B cell (primary cell): ENCODE results near the gene DTNBP1. TPM values are rescaled to one million over a fixed set of nuclear protein-coding genes. Genes with fewer than 3 reads are reported as not detected.

Experiments used
- ATAC-seq: fragments of 200-7000 bp; cut with Tn5 transposase; one replicate; pipeline ENCODE4 v1.10.0; 2021; ENCODE audit warnings: low read depth, mild to moderate bottlenecking, moderate number of reproducible peaks, moderate library complexity
- CTCF ChIA-PET: fragments of 350-600 bp; sonication (Branson Sonifier 250); formaldehyde crosslinking; loops from one replicate; lab custom pipeline; 2021; ENCODE audit warnings: antibody characterized with exemption, inconsistent platforms; lab: Charles Lee
- POLR2A ChIA-PET: fragments of 350-600 bp; sonication (Branson Sonifier 250); formaldehyde crosslinking; loops from one replicate; lab custom pipeline; 2021; ENCODE audit warnings: antibody characterized with exemption; lab: Charles Lee
- DNase-seq: peaks from one replicate; pipeline ENCODE4 v3.0.0; 2013
- H2AFZ ChIP-seq: 2 replicates; pipeline ENCODE4 v1.6.1; 2012; ENCODE audit warnings: mild to moderate bottlenecking, low read depth, low read length; ENCODE audit not compliant: insufficient read depth, poor library complexity, severe bottlenecking
- H3K27ac ChIP-seq, 2 donors: 1 replicate in 1 of 2; 2 replicates in 1 of 2; pipeline ENCODE4 v1.5.1; 2012 to 2013; ENCODE audit warnings: low read length in 2 of 2, mild to moderate bottlenecking in 2 of 2, moderate library complexity in 1 of 2
- H3K27me3 ChIP-seq, 4 experiments: fragments of 200-600 bp in 1 of 4; sonication (generic) in 1 of 4; replicated peaks in 1 of 4; 1 replicate in 2 of 4; 2 replicates in 2 of 4; pipeline versions ENCODE4 v1.6.1 to v1.7.0; 2013 to 2016; ENCODE audit warnings: low read length in 3 of 4, mild to moderate bottlenecking in 2 of 4, mixed read lengths in 1 of 4, moderate library complexity in 1 of 4; ENCODE audit not compliant: insufficient read depth in 4 of 4, control insufficient read depth in 3 of 4; ENCODE audit errors: control extremely low read depth in 1 of 4
- H3K36me3 ChIP-seq, 2 experiments: replicated peaks in 1 of 2; 1 replicate in 1 of 2; 2 replicates in 1 of 2; pipeline versions ENCODE4 v1.6.1 to v1.7.1; 2013; ENCODE audit warnings: low read length in 1 of 2; ENCODE audit not compliant: insufficient read depth in 2 of 2, control insufficient read depth in 1 of 2; ENCODE audit errors: control extremely low read depth in 1 of 2, extremely low read depth in 1 of 2
- H3K4me1 ChIP-seq, 2 donors: fragments of 200-600 bp in 1 of 2; sonication (generic) in 1 of 2; 1 replicate in 1 of 2; 2 replicates in 1 of 2; pipeline versions ENCODE4 v1.5.1 to v1.6.1; 2013 to 2017; ENCODE audit warnings: low read length in 2 of 2; ENCODE audit not compliant: control insufficient read depth in 2 of 2, insufficient read depth in 2 of 2
- H3K4me2 ChIP-seq: replicated peaks from 2 replicates; pipeline ENCODE3; 2012; ENCODE audit warnings: mild to moderate bottlenecking, low read depth, low read length; ENCODE audit not compliant: poor library complexity, severe bottlenecking
- H3K4me3 ChIP-seq, 5 experiments: fragments of 200-600 bp in 1 of 5; sonication (generic) in 1 of 5; 1 replicate in 3 of 5; 2 replicates in 2 of 5; pipeline versions ENCODE4 v1.5.1 to v1.7.0; 2011 to 2016; ENCODE audit warnings: low read length in 4 of 5, mild to moderate bottlenecking in 4 of 5, low read depth in 2 of 5, control low read depth in 1 of 5, moderate library complexity in 1 of 5; ENCODE audit not compliant: insufficient read depth in 1 of 5; ENCODE audit errors: control extremely low read depth in 1 of 5, extremely low read depth in 1 of 5
- H3K79me2 ChIP-seq: fragments of 200-600 bp; sonication (generic); one replicate; pipeline ENCODE4 v1.6.0; 2016; ENCODE audit warnings: low read length; ENCODE audit not compliant: control insufficient read depth, insufficient read depth
- H3K9ac ChIP-seq: fragments of 200-600 bp; sonication (generic); 2 replicates; pipeline ENCODE4 v1.6.1; 2017; ENCODE audit warnings: mild to moderate bottlenecking, low read length, moderate library complexity
- H3K9me3 ChIP-seq, 3 donors: one replicate each; pipeline versions ENCODE4 v1.6.1 to v1.7.1; 2013; ENCODE audit warnings: low read length in 2 of 3; ENCODE audit not compliant: control insufficient read depth in 2 of 3, insufficient read depth in 1 of 3; ENCODE audit errors: control extremely low read depth in 1 of 3
- H4K20me1 ChIP-seq: 2 replicates; pipeline ENCODE4 v1.6.0; 2012; ENCODE audit warnings: mild to moderate bottlenecking, low read length; ENCODE audit not compliant: insufficient read depth, control insufficient read depth, poor library complexity, severe bottlenecking
- H3K27ac Mint-ChIP-seq: one replicate; pipeline ENCODE4 v1.8.0; 2021; ENCODE audit warnings: mixed read lengths
- H3K27me3 Mint-ChIP-seq: one replicate; pipeline ENCODE4 v1.8.0; 2021; ENCODE audit warnings: mixed read lengths
- H3K4me1 Mint-ChIP-seq: one replicate; pipeline ENCODE4 v1.8.0; 2021; ENCODE audit warnings: mixed read lengths
- H3K4me3 Mint-ChIP-seq: one replicate; pipeline ENCODE4 v1.8.0; 2021; ENCODE audit warnings: mixed read lengths
- H3K9me3 Mint-ChIP-seq: one replicate; pipeline ENCODE4 v1.8.0; 2022; ENCODE audit warnings: mixed read lengths; ENCODE audit not compliant: insufficient read depth
- EZH2 ChIP-seq: IDR thresholded peaks from 2 replicates; pipeline ENCODE4 v1.6.1; 2012; ENCODE audit warnings: borderline replicate concordance, low read depth, mild to moderate bottlenecking, moderate library complexity, low read length; ENCODE audit not compliant: insufficient read depth, poor library complexity, severe bottlenecking
- WGBS: methylation state at CpG from one replicate; pipeline ENCODE4 v1.1.5; 2013; ENCODE audit warnings: missing lambda C conversion rate; ENCODE audit not compliant: insufficient coverage; 5-methylcytosine and 5-hydroxymethylcytosine counted together
- intact Hi-C: fragments of 100-400 bp; cut with micrococcal nuclease; formaldehyde crosslinking; loops from one replicate; pipeline ENCODE4 v1.10.0; 2022
- polyA plus RNA-seq: library from polyadenylated mRNA; depleted of rRNA; stranded (reverse); fragments of >200 nt; gene quantifications from 2 replicates; pipeline ENCODE4 v1.2.3, GENCODE V29; 2012
- total RNA-seq, 2 donors: library from RNA; stranded (reverse); fragments of 120-200 nt in 1 of 2; gene quantifications; 1 replicate in 1 of 2; 2 replicates in 1 of 2; pipeline versions ENCODE4 v1.2.3 to v1.2.4, GENCODE V29; 2013 to 2022
- TF ChIP-seq, protein P1 (sequence below): fragments of 200-600 bp; IDR thresholded peaks from one replicate; pipeline ENCODE4 v1.8.0; 2022; ENCODE audit warnings: antibody characterized with exemption, mild to moderate bottlenecking

DTNBP1 gene
- total and polyA plus RNA-seq, 2 donors (not counting 1 experiment from before 2014, with no cell fraction given) = 31.4 to 73.0 TPM

DNA sequence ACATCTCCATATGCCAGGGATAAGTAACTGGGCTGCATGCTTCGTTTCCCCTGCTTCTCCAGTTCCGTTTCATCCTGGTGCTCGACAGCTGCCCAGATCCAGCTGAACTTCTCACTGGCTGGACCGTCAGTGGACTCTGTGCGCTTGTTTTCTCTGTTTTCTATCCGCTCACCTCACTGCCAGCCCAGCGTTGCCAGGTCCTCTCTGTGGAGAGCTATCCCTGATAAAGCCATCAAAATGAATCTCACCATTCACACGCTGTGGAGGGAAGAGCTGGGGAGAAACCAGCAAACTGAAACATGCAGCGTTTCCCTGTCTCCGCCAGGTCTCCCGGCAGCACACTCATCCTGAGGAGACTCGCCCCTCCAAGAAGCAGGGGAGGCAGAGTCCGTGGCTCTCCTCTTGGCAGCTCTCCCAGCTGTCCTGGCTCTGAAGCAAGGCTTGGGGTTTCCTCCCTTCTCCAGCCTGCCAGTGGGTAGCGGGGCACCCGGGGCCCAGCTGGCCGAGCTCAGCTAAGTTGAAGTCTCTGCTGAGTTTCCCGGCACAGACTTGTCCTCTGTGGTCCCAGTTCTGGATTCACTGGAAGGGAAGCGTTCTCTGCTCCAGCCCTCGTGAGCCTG lies 160.9 kb downstream of the DTNBP1 start:
- TF ChIP-seq, protein P1, sequence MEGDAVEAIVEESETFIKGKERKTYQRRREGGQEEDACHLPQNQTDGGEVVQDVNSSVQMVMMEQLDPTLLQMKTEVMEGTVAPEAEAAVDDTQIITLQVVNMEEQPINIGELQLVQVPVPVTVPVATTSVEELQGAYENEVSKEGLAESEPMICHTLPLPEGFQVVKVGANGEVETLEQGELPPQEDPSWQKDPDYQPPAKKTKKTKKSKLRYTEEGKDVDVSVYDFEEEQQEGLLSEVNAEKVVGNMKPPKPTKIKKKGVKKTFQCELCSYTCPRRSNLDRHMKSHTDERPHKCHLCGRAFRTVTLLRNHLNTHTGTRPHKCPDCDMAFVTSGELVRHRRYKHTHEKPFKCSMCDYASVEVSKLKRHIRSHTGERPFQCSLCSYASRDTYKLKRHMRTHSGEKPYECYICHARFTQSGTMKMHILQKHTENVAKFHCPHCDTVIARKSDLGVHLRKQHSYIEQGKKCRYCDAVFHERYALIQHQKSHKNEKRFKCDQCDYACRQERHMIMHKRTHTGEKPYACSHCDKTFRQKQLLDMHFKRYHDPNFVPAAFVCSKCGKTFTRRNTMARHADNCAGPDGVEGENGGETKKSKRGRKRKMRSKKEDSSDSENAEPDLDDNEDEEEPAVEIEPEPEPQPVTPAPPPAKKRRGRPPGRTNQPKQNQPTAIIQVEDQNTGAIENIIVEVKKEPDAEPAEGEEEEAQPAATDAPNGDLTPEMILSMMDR = no peak
- no peak for TF ChIP-seq EZH2
- POLR2A ChIA-PET = no interaction called here
- Mint-ChIP-seq H3K27ac (no peak overlapping the region), H3K27me3 (no peaks in the 10 kb centered on the region), H3K4me3 (no peak overlapping the region), H3K4me1 (peaks cover 2% of the 10 kb centered on the region), H3K9me3 (no peaks in the 10 kb centered on the region)
- peaks cover 71% of the 10 kb centered on the region for H3K79me2 ChIP-seq
- no peaks in the 10 kb centered on the region for H3K4me1 ChIP-seq
- no peak overlapping the region for H3K4me3 ChIP-seq
- CTCF ChIA-PET = no interaction called here
- peaks cover 55% of the 10 kb centered on the region for H4K20me1 ChIP-seq
- no peak overlapping the region for H2AFZ ChIP-seq
- H3K36me3 ChIP-seq = peaks cover 7 to 88% of the 10 kb centered on the region in 2 experiments
- intact Hi-C loops = no loop called here
- ATAC-seq (no peak), DNase-seq (no peak)
- WGBS = 84% methylated on average over 15 of the region's 19 CpGs
- H3K27me3 ChIP-seq = no peaks in the 10 kb centered on the region
- H3K27ac ChIP-seq = no peak overlapping the region
- no peaks in the 10 kb centered on the region for H3K9me3 ChIP-seq
- no peak overlapping the region for H3K9ac ChIP-seq
- H3K4me2 ChIP-seq = no peak overlapping the region

DNA sequence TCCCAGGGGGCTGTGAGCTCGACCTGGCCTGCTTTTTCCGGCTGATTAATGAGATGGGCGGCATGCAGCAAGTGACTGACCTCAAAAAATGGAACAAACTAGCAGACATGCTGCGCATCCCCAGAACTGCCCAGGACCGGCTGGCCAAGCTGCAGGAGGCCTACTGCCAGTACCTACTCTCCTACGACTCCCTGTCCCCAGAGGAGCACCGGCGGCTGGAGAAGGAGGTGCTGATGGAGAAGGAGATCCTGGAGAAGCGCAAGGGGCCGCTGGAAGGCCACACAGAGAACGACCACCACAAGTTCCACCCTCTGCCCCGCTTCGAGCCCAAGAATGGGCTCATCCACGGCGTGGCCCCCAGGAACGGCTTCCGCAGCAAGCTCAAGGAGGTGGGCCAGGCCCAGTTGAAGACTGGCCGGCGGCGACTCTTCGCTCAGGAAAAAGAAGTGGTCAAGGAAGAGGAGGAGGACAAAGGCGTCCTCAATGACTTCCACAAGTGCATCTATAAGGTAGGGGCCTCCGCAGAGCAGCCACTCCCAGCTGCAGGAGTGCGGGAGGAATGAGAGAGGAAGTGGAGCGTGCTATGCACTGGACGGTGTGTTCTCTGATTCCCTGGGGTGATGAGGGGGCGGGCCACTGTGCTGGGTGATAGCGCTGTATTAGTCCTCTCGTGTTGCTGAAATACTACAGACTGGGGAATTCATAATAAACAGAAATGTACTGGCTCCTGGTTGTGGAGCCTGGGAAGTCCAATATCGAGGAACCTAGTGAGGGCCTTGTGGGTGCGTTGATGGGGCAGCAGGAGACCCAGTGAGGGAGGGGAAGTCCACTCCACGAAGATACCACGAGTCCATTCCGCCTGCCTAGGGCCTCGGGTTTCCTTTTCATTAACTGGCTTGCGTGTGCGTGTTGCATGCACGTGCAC lies 161.7 kb downstream of the DTNBP1 start:
- DNase-seq (no peak), ATAC-seq (no peak)
- H3K4me3 ChIP-seq = no peak overlapping the region
- no peak overlapping the region for H2AFZ ChIP-seq
- WGBS = 93% methylated on average over 31 of the region's 38 CpGs
- H3K27ac ChIP-seq = no peak overlapping the region
- Mint-ChIP-seq H3K27ac (no peak overlapping the region), H3K27me3 (no peaks in the 10 kb centered on the region), H3K9me3 (no peaks in the 10 kb centered on the region), H3K4me3 (no peak overlapping the region), H3K4me1 (peaks cover 2% of the 10 kb centered on the region)
- H3K36me3 ChIP-seq = peaks cover 3 to 87% of the 10 kb centered on the region in 2 experiments
- intact Hi-C loops = no loop called here
- H3K27me3 ChIP-seq = no peaks in the 10 kb centered on the region
- peaks cover 47% of the 10 kb centered on the region for H4K20me1 ChIP-seq
- ChIA-PET POLR2A (no interaction called here), CTCF (no interaction called here)
- peaks cover 71% of the 10 kb centered on the region for H3K79me2 ChIP-seq
- no peaks in the 10 kb centered on the region for H3K4me1 ChIP-seq
- no peaks in the 10 kb centered on the region for H3K9me3 ChIP-seq
- no peak overlapping the region for H3K9ac ChIP-seq
- no peak for TF ChIP-seq EZH2
- TF ChIP-seq, protein P1 = no peak
- H3K4me2 ChIP-seq = no peak overlapping the region
